ENCODE measurements around the gene TEN1.

Gene TEN1

DNA sequence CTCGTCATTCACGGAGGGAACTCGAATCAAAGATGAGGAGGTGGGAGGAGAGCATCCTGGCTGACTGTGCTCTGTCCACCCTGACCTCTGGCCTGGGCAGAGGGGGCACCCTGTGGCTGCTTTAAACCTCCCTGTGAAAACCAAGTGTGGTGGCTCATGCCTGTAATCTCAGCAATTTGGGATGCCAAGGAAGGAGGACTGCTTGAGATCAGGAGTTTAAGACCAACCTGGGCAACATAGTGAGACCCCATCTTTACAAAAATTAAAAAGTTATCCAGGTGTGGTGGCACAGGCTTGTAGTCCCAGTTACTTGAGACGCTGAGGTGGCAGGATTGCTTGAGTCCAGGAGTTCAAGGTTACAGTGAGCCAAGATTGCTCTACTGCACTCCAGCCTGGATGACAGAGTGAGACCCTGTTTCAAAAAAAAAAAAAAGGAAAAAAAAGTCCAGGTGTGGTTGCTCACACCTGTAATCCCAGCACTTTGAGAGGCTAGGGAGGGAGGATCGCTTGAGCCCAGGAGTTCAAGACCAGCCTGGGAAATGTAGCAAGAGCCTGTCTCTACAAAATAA is 15.8 kb downstream of the TEN1 start:
- no peak overlapping the region for H3K27ac ChIP-seq
- TF ChIP-seq, protein P1, sequence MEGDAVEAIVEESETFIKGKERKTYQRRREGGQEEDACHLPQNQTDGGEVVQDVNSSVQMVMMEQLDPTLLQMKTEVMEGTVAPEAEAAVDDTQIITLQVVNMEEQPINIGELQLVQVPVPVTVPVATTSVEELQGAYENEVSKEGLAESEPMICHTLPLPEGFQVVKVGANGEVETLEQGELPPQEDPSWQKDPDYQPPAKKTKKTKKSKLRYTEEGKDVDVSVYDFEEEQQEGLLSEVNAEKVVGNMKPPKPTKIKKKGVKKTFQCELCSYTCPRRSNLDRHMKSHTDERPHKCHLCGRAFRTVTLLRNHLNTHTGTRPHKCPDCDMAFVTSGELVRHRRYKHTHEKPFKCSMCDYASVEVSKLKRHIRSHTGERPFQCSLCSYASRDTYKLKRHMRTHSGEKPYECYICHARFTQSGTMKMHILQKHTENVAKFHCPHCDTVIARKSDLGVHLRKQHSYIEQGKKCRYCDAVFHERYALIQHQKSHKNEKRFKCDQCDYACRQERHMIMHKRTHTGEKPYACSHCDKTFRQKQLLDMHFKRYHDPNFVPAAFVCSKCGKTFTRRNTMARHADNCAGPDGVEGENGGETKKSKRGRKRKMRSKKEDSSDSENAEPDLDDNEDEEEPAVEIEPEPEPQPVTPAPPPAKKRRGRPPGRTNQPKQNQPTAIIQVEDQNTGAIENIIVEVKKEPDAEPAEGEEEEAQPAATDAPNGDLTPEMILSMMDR (conservative IDR thresholded peaks at IDR 0.05), result no peak

DNA sequence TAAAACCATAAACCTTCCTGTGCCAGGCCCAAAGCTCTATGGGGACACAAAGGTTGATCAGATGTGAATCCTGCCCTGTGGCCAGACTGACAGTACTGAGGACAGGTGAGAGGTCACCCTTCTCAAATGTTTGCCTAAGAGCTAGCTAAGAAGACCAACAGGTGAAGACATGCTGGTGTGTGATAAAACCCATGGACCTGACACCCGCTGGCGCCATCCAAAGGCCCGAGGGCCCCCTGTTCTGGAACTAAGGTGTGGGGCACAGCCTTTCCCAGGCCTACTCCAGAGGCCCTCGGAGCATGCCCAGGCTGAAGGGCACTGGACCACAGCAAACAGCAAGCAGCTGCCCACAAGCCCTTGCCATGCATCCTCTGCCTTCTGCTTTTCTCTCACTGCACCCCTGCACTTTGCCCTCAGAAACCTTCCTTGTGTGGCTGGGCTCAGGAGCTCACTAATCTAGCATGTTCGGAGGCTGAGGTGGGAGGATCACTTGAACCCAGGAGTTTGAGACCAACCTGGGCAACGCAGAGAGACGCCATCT is 16.4 kb downstream of the TEN1 start:
- TF ChIP-seq, protein P1 (conservative IDR thresholded peaks at IDR 0.05), result no peak
- no peak for TF ChIP-seq ZFX (IDR thresholded peaks at IDR 0.05)
- H3K27ac ChIP-seq, result no peak overlapping the region

DNA sequence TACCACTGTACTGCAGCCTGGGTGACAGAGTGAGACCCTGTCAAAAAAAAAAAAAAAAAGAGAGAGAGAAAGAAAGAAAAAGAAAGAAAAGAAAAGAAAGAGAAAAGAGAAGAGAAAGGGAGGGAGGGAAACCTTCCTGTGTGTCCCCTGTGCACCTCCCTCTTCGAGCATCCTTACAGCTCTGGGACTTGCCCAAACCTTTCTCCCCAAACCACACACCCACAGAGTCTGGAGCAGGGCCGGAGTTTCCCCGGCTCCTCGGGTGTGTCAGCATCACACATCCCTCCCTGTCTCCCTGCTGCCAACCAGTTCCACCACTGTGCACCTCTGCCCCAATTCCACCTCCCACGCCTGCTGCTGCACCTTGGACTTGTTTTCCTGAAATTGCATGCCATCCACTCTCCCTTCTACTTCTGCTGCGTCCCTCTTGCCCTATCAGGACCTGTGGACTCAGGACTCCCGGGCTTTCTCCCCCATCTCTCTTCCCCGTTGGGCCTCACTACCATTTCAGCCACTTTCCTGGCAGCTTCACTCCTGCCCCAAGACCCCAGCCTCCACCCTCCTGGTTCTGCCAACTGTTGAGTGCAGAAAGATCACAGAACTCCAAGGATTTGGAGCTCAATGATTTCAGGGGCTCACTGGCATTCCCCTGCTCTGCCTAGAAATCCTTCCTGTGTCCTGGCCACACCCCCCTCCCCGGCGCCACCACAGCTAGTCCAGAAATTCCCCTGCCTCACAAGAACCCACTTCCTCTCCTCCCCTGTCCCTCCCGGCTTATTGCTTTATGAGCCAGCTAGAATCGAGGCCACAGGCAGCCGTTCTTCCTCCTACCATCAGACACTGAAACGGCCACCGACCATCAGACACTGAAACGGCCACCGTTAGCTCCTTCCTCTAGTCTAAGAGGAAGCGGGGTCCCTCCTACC is 17.9 kb downstream of the TEN1 start:
- no peak for TF ChIP-seq ZFX (IDR thresholded peaks at IDR 0.05)
- TF ChIP-seq, protein P1 (conservative IDR thresholded peaks at IDR 0.05), result no peak
- H3K27ac ChIP-seq, result no peak overlapping the region

- TF ChIP-seq, protein P1 (conservative IDR thresholded peaks at IDR 0.05), result no peak
- TF ChIP-seq ZFX (IDR thresholded peaks at IDR 0.05), result no peak
- H3K27ac ChIP-seq, result no peak overlapping the region
These were observed 19.3 kb downstream of the TEN1 start for GRCh38 chr17:75998327-75998795.

DNA sequence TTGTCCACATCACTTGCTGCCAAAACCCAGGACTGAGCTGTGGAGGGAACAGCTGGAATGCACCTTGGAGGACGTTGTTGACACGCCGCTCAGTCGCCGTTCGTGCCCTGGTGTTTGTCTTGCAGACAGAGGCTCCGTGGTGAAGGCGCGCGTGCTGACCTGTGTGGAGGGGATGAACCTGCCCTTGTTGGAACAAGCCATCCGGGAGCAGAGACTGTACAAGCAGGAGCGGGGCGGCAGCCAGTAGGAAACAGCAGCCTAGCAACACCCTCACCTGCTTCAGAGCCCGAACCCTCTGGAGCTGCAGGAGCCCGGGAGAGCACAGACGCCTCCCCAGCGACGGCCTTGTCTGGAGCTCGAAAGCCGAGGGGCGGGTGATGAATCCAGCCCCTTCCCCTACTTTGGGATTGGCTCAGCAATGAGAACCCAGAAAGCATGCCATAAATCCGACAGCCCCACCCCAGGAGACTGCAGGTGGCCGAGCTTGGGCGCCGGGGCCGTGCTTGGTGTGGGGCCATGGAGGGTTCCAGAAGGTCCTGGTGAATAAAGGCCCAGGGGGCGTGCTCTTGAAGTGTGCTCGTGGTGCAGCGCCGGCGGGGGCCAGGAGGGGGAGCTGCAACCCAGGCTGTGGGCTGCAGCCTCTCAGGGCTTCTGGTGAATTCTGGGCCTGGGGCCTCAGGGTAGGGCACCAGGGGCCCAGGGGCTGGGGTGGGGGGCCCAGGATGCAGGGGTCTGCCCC is 21.1 kb downstream of the TEN1 start:
- TF ChIP-seq, protein P1 (conservative IDR thresholded peaks at IDR 0.05), result peak; percentile 98
- TF ChIP-seq ZFX (IDR thresholded peaks at IDR 0.05), result peak; percentile 43; the same call in 1 of the 2 replicates
- peak overlapping the region; percentile 66 for H3K27ac ChIP-seq

GRCh38 chr17:76000755-76001521 is 21.9 kb downstream of the TEN1 start, which contains the start of gene CDK3:
Gene CDK3, plus strand, starts transcription at chr17:76000855. Its CDS starts 571 bp downstream, at chr17:76001426.
- no peak for TF ChIP-seq ZFX (IDR thresholded peaks at IDR 0.05)
- TF ChIP-seq, protein P1 (conservative IDR thresholded peaks at IDR 0.05), result peak; percentile 78
- peak within 1 kb of the TSS; percentile 66 for H3K27ac ChIP-seq
